Measurements from ENCODE around the gene PLOD2. TPM values are rescaled to one million over a fixed set of nuclear protein-coding genes. Genes with fewer than 3 reads are reported as not detected.

PLOD2 gene
- total RNA-seq, 1 donor from 2014 or later, result 208 TPM

- H3K4me1 Mint-ChIP-seq (ENCODE audit: low read depth), result peaks cover 11% of the 10 kb centered on the region
- no peak overlapping the region for H3K4me3 Mint-ChIP-seq (ENCODE audit: unreplicated experiment)
- no peak for DNase-seq (ENCODE audit: low spot score)
- H3K9me3 Mint-ChIP-seq (ENCODE audit: low read depth), result peaks cover 4% of the 10 kb centered on the region
- H3K27me3 Mint-ChIP-seq (ENCODE audit: low read depth), result no peaks in the 10 kb centered on the region
- TF ChIP-seq CTCF (IDR thresholded peaks at IDR 0.05), result no peak
- no peak overlapping the region for H3K27ac Mint-ChIP-seq (ENCODE audit: unreplicated experiment)
- peaks cover 3% of the 10 kb centered on the region for H3K36me3 Mint-ChIP-seq (ENCODE audit: low read depth)
These were observed 16.5 kb upstream of the PLOD2 start for GRCh38 chr3:146177519-146177918.

DNA sequence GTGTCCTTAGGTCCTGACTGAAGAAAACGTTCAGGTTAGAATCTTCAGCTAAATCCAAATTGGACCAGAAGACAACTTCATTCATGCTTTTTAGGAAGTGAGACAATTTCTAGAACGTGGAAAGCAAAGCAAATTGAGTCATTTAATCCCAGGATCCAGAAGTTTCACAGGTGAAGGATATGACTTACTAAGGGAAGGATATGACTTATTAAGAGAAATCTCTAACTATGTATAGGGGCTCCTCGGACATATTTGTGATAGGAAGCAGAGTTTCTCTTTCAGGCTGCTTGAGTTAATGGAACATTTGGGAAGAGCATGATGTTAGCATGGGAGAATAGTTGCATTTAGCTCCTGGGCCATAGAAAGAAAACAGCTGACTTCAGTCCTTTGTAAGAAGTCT, 16.1 kb upstream of the PLOD2 start:
- H3K27me3 Mint-ChIP-seq (ENCODE audit: low read depth), result no peaks in the 10 kb centered on the region
- peaks cover 3% of the 10 kb centered on the region for H3K36me3 Mint-ChIP-seq (ENCODE audit: low read depth)
- no peak overlapping the region for H3K27ac Mint-ChIP-seq (ENCODE audit: unreplicated experiment)
- peaks cover 4% of the 10 kb centered on the region for H3K9me3 Mint-ChIP-seq (ENCODE audit: low read depth)
- H3K4me3 Mint-ChIP-seq (ENCODE audit: unreplicated experiment), result no peak overlapping the region
- H3K4me1 Mint-ChIP-seq (ENCODE audit: low read depth), result peaks cover 15% of the 10 kb centered on the region
- DNase-seq (ENCODE audit: low spot score), result no peak
- no peak for TF ChIP-seq CTCF (IDR thresholded peaks at IDR 0.05)

DNA sequence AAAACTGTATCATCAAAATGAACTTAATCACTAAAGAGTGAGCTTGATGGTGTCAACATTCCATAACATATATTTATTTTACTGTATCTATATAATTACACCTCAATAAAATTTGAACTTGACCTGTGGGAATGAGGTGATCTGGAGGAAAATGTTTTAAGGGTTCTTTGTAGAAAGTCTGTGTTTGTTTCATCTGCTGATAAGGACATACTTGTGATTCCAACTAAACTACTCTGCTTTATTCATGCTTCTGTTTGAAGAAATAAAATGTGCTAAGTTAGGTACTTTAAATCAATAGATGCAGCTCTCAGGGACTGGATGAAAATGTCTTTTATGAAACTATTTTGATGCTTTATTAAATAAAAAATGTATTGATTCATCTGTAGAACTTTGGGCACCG, 11.6 kb upstream of the PLOD2 start:
- peaks cover 18% of the 10 kb centered on the region for H3K4me1 Mint-ChIP-seq (ENCODE audit: low read depth)
- peaks cover 13% of the 10 kb centered on the region for H3K9me3 Mint-ChIP-seq (ENCODE audit: low read depth)

GRCh38 chr3:146170591-146170990, 9.6 kb upstream of the PLOD2 start:
- Mint-ChIP-seq H3K27ac (ENCODE audit: unreplicated experiment) (no peak overlapping the region), H3K4me1 (ENCODE audit: low read depth) (peaks cover 35% of the 10 kb centered on the region), H3K9me3 (ENCODE audit: low read depth) (peaks cover 13% of the 10 kb centered on the region), H3K27me3 (ENCODE audit: low read depth) (no peaks in the 10 kb centered on the region), H3K36me3 (ENCODE audit: low read depth) (peaks cover 5% of the 10 kb centered on the region), H3K4me3 (ENCODE audit: unreplicated experiment) (no peak overlapping the region)
- DNase-seq (ENCODE audit: low spot score), result no peak
- TF ChIP-seq CTCF (IDR thresholded peaks at IDR 0.05), result no peak

More for the DNA sequence above, 11.6 kb upstream of the PLOD2 start:
- TF ChIP-seq CTCF (IDR thresholded peaks at IDR 0.05), result no peak
- Mint-ChIP-seq H3K27me3 (ENCODE audit: low read depth) (no peaks in the 10 kb centered on the region), H3K27ac (ENCODE audit: unreplicated experiment) (no peak overlapping the region), H3K4me3 (ENCODE audit: unreplicated experiment) (no peak overlapping the region), H3K36me3 (ENCODE audit: low read depth) (peaks cover 5% of the 10 kb centered on the region)
- no peak for DNase-seq (ENCODE audit: low spot score)

DNA sequence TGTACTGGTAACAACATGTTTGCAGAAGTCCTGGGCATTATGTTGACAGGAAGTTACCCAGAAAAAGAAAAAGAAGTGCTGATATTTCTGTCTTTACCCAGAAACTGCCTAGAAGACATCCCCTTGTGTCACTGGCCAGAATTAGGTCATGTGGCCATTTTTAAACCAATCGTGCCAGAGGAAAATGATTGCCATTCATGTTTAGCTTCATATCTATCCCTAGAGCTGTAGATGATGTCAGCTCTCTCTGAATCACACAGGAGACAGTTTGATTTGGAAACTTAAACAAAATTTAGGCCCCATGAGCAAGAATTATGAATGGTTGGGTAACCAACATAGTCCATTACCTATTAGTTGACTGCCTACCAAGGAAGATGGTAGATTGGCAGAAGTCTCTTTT, 8.9 kb upstream of the PLOD2 start:
- Mint-ChIP-seq H3K4me3 (ENCODE audit: unreplicated experiment) (no peak overlapping the region), H3K9me3 (ENCODE audit: low read depth) (peaks cover 13% of the 10 kb centered on the region), H3K4me1 (ENCODE audit: low read depth) (peaks cover 40% of the 10 kb centered on the region), H3K27me3 (ENCODE audit: low read depth) (no peaks in the 10 kb centered on the region), H3K36me3 (ENCODE audit: low read depth) (peaks cover 5% of the 10 kb centered on the region), H3K27ac (ENCODE audit: unreplicated experiment) (no peak overlapping the region)
- no peak for TF ChIP-seq CTCF (IDR thresholded peaks at IDR 0.05)
- DNase-seq (ENCODE audit: low spot score), result no peak
